ENCODE results near the gene HIPK2.

HIPK2 gene

GRCh38 chr7:139691253-139691781 is 86.5 kb downstream of the HIPK2 start:
- H3K9me3 ChIP-seq (ENCODE audit: control insufficient read depth, low read length), result no peaks in the 10 kb centered on the region
- H3K9ac ChIP-seq (ENCODE audit: low read length), result no peak overlapping the region

GRCh38 chr7:139687980-139688632 is 89.7 kb downstream of the HIPK2 start:
- peaks cover 31% of the 10 kb centered on the region for H3K36me3 ChIP-seq (ENCODE audit: control insufficient read depth, insufficient read depth, low read length, severe bottlenecking)
- peaks cover 9% of the 10 kb centered on the region for H3K9me3 ChIP-seq (ENCODE audit: control insufficient read depth, low read length)
- peaks cover 24% of the 10 kb centered on the region for H3K4me1 ChIP-seq (ENCODE audit: control insufficient read depth, insufficient read depth, low read length)
- no peak overlapping the region for H3K9ac ChIP-seq (ENCODE audit: low read length)
- peak; percentile 14 for DNase-seq (ENCODE audit: low read depth)
- no peak overlapping the region for H3K4me3 ChIP-seq (ENCODE audit: low read length)
- H3K27me3 ChIP-seq (replicated peaks; ENCODE audit: control insufficient read depth, insufficient read depth, low read length), result no peaks in the 10 kb centered on the region

More at GRCh38 chr7:139691253-139691781, 86.5 kb downstream of the HIPK2 start:
- Histone ChIP-seq H3K4me3 (ENCODE audit: low read length) (no peak overlapping the region), H3K27me3 (replicated peaks; ENCODE audit: control insufficient read depth, insufficient read depth, low read length) (no peaks in the 10 kb centered on the region), H3K36me3 (ENCODE audit: control insufficient read depth, insufficient read depth, low read length, severe bottlenecking) (peaks cover 14% of the 10 kb centered on the region), H3K4me1 (ENCODE audit: control insufficient read depth, insufficient read depth, low read length) (peaks cover 39% of the 10 kb centered on the region)
- no peak for DNase-seq (ENCODE audit: low read depth)

- Histone ChIP-seq H3K27me3 (replicated peaks; ENCODE audit: control insufficient read depth, insufficient read depth, low read length) (no peaks in the 10 kb centered on the region), H3K4me1 (ENCODE audit: control insufficient read depth, insufficient read depth, low read length) (peaks cover 28% of the 10 kb centered on the region), H3K36me3 (ENCODE audit: control insufficient read depth, insufficient read depth, low read length, severe bottlenecking) (peaks cover 31% of the 10 kb centered on the region), H3K9ac (ENCODE audit: low read length) (no peak overlapping the region), H3K9me3 (ENCODE audit: control insufficient read depth, low read length) (peaks cover 9% of the 10 kb centered on the region), H3K4me3 (ENCODE audit: low read length) (no peak overlapping the region)
- DNase-seq (ENCODE audit: low read depth), result no peak
Observed at GRCh38 chr7:139687211-139687954, 90.4 kb downstream of the HIPK2 start.

GRCh38 chr7:139683137-139683921 is 94.5 kb downstream of the HIPK2 start:
- H3K9ac ChIP-seq (ENCODE audit: low read length), result no peak overlapping the region
- DNase-seq (ENCODE audit: low read depth), result no peak

GRCh38 chr7:139682136-139683013 is 95.4 kb downstream of the HIPK2 start:
- Histone ChIP-seq H3K4me3 (ENCODE audit: low read length) (no peak overlapping the region), H3K36me3 (ENCODE audit: control insufficient read depth, insufficient read depth, low read length, severe bottlenecking) (peaks cover 16% of the 10 kb centered on the region), H3K4me1 (ENCODE audit: control insufficient read depth, insufficient read depth, low read length) (peaks cover 45% of the 10 kb centered on the region), H3K9ac (ENCODE audit: low read length) (no peak overlapping the region), H3K27me3 (replicated peaks; ENCODE audit: control insufficient read depth, insufficient read depth, low read length) (no peaks in the 10 kb centered on the region), H3K9me3 (ENCODE audit: control insufficient read depth, low read length) (peaks cover 9% of the 10 kb centered on the region)
- peak; percentile 34 for DNase-seq (ENCODE audit: low read depth)

More at GRCh38 chr7:139683137-139683921, 94.5 kb downstream of the HIPK2 start:
- Histone ChIP-seq H3K36me3 (ENCODE audit: control insufficient read depth, insufficient read depth, low read length, severe bottlenecking) (peaks cover 20% of the 10 kb centered on the region), H3K9me3 (ENCODE audit: control insufficient read depth, low read length) (peaks cover 9% of the 10 kb centered on the region), H3K4me1 (ENCODE audit: control insufficient read depth, insufficient read depth, low read length) (peaks cover 45% of the 10 kb centered on the region), H3K27me3 (replicated peaks; ENCODE audit: control insufficient read depth, insufficient read depth, low read length) (no peaks in the 10 kb centered on the region), H3K4me3 (ENCODE audit: low read length) (no peak overlapping the region)

- Histone ChIP-seq H3K4me3 (ENCODE audit: low read length) (no peak overlapping the region), H3K9me3 (ENCODE audit: control insufficient read depth, low read length) (peaks cover 9% of the 10 kb centered on the region), H3K9ac (ENCODE audit: low read length) (no peak overlapping the region), H3K36me3 (ENCODE audit: control insufficient read depth, insufficient read depth, low read length, severe bottlenecking) (peaks cover 16% of the 10 kb centered on the region), H3K27me3 (replicated peaks; ENCODE audit: control insufficient read depth, insufficient read depth, low read length) (no peaks in the 10 kb centered on the region), H3K4me1 (ENCODE audit: control insufficient read depth, insufficient read depth, low read length) (peaks cover 45% of the 10 kb centered on the region)
- no peak for DNase-seq (ENCODE audit: low read depth)
Observed at GRCh38 chr7:139681812-139682135, 96.0 kb downstream of the HIPK2 start.

GRCh38 chr7:139681463-139681755 is 96.4 kb downstream of the HIPK2 start:
- H3K9me3 ChIP-seq (ENCODE audit: control insufficient read depth, low read length), result peaks cover 9% of the 10 kb centered on the region
- no peak overlapping the region for H3K4me3 ChIP-seq (ENCODE audit: low read length)
- no peak for DNase-seq (ENCODE audit: low read depth)
- H3K9ac ChIP-seq (ENCODE audit: low read length), result peak overlapping the region; percentile 16
- peaks cover 16% of the 10 kb centered on the region for H3K36me3 ChIP-seq (ENCODE audit: control insufficient read depth, insufficient read depth, low read length, severe bottlenecking)
- H3K4me1 ChIP-seq (ENCODE audit: control insufficient read depth, insufficient read depth, low read length), result peaks cover 45% of the 10 kb centered on the region
- H3K27me3 ChIP-seq (replicated peaks; ENCODE audit: control insufficient read depth, insufficient read depth, low read length), result no peaks in the 10 kb centered on the region

GRCh38 chr7:139680676-139681462 is 96.9 kb downstream of the HIPK2 start:
- no peaks in the 10 kb centered on the region for H3K27me3 ChIP-seq (replicated peaks; ENCODE audit: control insufficient read depth, insufficient read depth, low read length)
- H3K9ac ChIP-seq (ENCODE audit: low read length), result peak overlapping the region; percentile 16
- peaks cover 45% of the 10 kb centered on the region for H3K4me1 ChIP-seq (ENCODE audit: control insufficient read depth, insufficient read depth, low read length)
- DNase-seq (ENCODE audit: low read depth), result peak; percentile 96
- H3K9me3 ChIP-seq (ENCODE audit: control insufficient read depth, low read length), result peaks cover 6% of the 10 kb centered on the region
- H3K4me3 ChIP-seq (ENCODE audit: low read length), result no peak overlapping the region
- H3K36me3 ChIP-seq (ENCODE audit: control insufficient read depth, insufficient read depth, low read length, severe bottlenecking), result peaks cover 16% of the 10 kb centered on the region

GRCh38 chr7:139679731-139680594 is 97.8 kb downstream of the HIPK2 start:
- H3K9me3 ChIP-seq (ENCODE audit: control insufficient read depth, low read length), result no peaks in the 10 kb centered on the region
- H3K9ac ChIP-seq (ENCODE audit: low read length), result peak overlapping the region; percentile 26
- H3K36me3 ChIP-seq (ENCODE audit: control insufficient read depth, insufficient read depth, low read length, severe bottlenecking), result peaks cover 12% of the 10 kb centered on the region
- DNase-seq (ENCODE audit: low read depth), result peak; percentile 69
- H3K4me3 ChIP-seq (ENCODE audit: low read length), result no peak overlapping the region
- peaks cover 45% of the 10 kb centered on the region for H3K4me1 ChIP-seq (ENCODE audit: control insufficient read depth, insufficient read depth, low read length)
- H3K27me3 ChIP-seq (replicated peaks; ENCODE audit: control insufficient read depth, insufficient read depth, low read length), result no peaks in the 10 kb centered on the region
